Measurements from ENCODE around the gene TNPO2.
A peak's percentile ranks its signal among the peaks of the same experiment; 100 is the strongest.
"Not testable (repeated sequence)": the region's sequence is repeated elsewhere in the genome, so short reads cannot be mapped to it uniquely, and the experiment has no call there.

The TNPO2 gene

DNA sequence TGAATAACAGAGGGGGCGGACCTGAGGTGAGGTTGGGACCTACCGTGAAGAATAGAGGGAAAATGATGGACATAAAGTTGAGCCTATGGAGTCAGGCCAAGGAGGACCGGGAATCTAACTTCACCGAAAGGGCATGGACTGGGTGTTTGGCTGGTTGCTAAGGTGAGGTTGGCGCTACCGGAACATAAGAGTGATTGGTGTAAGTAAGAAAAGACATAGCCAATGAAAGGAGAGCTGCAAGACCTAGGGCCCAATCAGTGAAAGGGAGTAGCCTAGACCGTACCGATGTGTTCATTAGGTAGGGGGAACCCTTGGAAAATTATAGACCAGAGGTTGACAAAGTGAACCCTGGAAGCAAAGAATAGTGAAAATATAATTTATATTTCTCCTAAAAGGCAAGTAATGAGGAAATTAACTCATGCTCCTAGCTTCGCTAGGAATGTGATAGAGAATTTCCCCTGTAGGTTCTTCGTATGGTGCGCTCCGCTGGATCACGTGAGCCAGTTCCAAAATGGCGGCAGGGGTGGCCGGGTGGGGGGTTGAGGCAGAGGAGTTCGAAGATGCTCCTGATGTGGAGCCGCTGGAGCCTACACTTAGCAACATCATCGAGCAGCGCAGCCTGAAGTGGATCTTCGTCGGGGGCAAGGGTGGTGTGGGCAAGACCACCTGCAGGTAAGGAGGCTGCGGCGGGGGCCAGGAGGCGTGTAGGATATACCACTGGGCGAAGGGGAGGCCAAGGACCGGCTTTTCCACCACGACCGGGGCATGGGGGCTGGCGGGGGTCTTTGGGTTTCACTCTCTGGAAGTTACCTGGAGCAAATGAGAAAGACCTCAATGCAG, 13.5 kb upstream of the TNPO2 start, which contains the start of gene GET3:
TSS of gene GET3 (plus strand) at position 503 of the 840 bp plus-strand sequence. CDS start at position 512, 9 bp downstream.
- DNase-seq: peak; percentile 76

DNA sequence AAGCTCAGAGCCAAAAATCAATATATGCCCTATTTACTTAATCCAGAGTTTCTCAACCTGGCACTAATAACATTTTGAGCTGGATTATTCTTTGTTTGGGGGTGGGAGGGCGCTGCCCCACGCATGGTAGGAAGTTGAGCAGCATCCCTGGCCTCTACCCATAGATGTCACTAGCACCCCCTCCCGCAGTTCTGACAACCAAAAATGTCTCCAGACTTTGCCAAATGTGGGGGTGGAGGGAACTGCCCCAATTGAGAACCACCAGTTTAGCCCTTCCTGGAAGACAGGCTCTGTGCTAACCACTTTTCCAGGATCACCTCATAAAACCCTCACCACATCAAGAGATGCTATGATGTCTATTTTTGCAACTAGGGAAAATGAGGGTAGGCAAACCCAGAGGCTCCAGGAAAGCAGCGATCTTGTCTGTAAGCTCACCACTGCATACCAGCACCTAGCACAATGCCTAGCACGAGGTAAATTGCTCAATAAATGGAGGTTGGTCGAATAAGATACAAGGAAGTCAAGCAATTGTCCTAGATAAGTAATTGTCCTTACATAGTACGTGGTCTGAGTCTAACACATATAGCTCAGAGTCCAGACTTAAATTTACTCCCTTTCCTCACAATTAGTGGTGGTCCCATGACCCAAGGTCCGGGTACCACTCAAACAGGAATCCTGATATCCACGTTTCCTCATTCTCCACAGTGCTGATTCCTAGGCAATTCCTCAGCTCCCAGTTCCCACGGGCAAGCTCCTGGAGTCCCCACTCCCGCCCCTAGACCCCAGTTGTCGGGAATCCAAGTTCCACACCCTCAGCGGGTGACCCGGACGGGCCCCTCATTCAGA, 9.9 kb upstream of the TNPO2 start:
- DNase-seq: peak; percentile 56

DNA sequence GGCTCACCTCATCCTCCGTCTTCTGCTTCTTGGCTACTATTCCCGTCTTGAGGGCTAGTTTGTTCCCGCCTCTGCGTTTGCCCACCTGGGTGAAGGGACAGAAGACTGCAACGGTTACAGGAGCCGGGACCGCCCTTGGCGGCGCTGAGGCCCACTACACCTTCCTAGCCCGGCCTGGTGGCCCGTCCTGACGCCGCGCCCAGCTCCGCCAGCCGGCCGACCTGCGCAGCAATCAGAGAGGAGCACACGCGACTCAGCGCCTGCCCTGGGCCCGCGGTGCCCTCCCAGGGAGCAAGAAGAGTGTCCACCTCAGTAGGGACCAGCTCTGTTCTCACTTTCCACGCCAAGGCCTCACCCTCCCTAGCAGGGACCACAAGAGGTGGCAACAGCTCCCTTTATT, 7.6 kb upstream of the TNPO2 start:
- no peak for DNase-seq

DNA sequence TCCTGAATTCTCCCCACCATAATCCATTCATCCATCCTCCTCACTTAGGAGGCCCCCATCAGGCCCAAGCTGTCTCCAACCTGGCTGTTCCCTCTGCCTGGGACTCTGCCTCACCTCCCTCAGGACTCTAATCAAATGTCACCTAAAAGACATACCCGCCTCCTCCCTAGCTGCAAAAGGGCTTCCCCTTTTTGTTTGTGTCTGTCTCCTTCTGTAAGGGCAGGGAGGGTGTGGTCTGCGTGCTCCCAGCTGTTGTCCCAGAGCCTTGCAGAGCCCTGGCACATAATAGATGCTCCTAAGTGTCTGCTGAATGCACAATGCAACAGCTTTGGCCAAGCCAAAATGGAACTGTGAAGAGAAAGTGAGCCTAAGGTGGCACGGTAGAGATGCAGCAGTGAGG, 6.3 kb upstream of the TNPO2 start:
- DNase-seq: no peak

DNA sequence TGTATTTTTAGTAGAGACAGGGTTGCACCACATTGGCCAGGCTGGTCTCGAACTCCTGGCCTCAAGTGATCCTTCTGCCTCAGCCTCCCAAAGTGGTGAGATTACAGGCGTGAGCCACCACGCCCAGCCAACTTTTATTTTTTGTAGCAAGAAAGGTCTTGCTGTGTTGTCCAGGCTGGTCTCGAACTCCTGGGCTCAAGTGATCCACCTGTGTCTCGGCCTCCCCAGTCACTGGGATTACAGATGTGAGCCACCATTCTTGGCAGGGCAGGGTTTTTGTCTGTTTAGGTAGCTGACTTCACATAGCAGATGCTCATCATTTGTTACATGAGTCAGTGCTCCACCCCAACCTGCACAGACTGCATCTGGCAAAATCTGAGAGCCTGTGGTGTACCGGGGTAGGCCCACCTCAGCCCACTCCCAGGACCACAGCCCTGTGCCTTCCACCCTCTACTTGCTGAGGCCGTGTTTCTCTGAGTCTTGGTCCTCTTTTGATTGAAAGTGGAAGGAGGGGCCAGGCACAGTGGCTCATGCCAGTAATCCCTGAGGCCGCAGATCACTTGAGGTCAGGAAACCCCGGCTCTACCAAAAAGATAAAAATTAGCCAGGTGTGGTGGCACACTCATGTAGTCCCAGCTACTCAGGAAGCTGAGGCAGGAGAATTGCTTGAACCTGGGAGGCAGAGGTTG, 4.2 kb upstream of the TNPO2 start:
- DNase-seq: no peak

DNA sequence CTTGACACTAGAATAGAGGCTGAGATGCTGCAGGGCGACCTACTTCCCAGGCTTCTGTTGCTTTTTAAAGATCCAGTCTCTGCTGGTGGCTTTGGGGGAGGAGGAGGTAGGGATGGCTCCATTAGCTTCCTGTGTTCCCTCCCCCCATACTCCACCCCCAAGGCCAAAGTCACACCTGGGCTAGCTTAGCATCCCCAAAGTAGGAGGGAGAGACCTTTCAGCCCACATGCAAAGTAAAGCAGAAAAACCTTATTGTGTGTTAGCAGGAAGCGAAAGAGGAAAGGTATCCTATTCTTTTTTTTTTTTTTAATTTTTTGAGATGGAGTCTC, 3.2 kb upstream of the TNPO2 start:
- DNase-seq: no peak

DNA sequence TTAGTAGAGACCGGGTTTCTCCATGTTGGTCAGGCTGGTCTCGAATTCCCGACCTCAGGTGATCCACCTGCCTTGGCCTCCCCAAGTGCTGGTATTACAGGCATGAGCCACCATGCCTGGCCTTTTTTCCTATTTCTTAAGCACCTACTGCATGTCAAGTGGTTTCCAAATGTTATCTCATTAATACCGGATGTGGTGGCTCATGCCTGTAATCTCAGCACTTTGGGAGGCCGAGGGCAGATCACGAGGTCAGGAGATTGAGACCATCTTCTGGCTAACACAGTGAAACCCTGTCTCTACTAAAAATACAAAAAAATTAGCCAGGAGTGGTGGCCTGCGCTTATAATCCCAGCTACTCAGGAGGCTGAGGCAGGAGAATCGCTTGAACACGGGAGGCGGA, 1.9 kb upstream of the TNPO2 start:
- DNase-seq: not testable (repeated sequence)

DNA sequence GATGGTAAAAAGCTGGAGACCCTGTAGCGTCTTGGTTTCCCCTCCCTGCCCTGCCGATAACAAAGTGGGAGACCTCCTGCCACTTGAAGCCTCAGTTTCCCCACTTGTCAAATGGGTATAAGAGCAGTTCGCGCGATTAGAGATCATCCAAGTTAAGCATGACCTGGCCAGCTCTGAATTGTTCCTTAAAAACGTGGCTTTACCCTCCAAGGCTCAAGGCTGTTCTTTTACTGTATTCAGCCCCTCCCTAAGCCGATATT, 421 bp downstream of the TNPO2 start:
- no peak for DNase-seq

DNA sequence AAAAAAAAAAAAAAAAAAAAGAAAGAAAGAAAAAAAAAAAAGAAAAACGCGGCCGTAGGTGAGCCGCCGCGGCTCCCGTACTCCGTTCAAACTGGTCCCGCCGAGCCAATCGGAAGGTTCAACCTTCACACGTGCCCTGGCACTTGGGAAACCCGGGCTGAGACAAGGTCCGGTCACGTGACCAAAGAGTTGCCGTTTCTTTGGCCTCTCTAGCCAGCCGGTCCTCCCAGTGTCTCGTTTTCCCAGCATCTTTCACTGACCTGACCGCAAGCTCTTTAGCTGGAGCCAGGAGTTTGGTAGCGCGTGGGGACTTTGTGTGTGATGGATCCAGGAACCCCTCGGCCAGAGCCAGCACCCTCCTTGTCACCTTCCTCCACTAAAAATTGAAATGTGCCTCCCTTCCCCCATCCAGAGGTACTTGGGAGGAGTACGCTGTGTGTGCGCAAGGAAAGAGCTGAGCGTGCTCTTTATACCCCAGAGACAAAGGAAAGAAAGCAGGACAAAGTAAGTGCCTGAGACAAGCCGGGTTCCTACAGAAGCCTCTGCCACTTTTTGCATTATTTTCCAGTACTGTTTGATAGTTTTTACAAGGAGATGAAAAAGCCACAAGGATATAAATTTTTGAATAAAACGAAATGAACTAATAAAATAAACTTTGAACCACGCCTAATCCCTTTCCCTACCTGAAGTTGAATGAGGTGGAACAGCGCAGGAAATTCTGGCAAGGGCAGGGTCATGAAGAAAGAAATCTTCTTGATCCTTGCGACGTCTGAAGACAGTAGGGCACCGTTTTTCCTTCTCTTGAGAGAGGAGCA, 959 bp downstream of the TNPO2 start:
- peak; percentile 90 for DNase-seq

DNA sequence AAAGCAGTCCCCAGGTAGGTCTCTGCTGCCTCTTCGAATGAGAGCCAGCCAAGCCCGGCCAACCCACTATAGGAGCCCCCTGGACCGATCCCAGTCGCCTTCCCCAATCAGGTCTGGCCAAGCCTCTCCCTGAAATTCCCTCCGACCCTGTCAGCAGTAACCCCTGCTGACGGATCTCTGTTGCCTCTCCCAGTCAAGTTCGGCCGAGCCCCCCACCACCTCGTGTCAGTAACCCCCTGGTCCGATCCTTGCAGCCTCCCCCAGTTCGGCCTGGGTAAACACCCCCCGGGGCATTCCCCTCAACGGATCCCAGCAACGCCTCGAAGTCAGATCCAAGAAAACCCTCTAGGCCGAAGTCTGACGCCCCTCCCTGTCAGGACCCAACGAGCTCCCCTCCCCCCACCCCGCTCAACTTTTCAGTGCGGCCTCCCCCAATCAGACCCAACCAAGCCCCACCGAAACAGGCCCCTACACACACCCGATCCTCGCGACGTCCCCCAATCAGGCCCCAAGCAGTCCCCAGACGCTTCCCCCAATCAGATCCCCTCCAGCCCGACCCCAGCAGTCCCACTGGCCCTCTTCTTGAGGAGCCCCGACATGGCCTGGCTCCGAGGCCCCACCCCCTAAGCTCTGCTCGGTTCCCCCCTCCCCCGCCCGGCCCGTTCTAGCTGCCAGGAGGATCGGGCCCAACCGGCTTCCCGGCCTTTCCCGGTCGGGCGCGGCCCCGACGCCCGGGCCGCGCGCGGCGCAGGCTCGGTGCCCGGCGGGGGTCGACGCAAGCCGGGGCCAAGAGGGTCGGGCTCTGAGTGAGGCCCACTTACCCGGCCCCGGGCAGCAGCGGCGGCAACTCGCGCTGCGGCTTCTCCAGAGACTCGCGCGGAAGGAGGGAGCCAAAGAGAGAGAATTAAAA, 1.8 kb downstream of the TNPO2 start:
- peak; percentile 58 for DNase-seq

DNA sequence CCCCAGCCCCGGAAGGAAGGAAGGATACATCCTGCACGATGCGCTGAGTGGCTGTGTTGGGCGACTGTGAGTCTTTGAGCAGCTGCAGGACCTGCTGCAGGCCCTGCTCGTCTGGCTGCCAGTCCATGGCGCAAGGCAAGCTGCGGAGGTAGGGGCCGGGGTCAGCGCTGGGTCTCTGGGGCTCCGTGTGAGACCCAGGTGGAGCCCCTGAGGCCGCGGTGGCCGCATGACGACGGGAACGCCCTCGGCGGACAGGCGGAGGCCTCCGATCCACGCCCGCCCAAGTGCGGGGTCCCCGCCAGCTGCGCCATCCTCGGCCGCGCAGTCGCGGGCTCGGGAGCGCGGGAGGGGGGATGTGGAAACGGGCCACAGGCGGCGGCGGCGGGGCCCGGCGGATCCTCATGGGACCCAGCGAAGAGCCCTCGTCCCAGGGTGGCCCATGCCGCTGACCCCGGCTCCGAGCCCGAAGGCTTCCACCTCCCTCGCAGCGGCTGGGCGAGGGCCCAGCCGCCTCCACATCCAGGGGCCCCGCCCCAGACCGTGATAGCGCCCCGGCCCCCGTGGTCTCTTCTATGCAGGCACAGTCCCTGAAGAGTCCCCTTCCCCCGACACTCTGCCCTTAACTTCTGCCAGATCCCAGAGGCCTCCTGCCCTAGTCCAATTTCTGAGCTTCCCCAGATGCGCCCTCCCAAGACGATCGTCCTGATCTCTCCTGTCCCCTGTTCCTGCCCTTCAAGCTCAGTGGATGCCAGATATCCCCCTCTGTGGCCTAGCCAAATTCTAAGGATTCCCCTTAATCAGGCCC, 2.7 kb downstream of the TNPO2 start:
- no peak for DNase-seq

DNA sequence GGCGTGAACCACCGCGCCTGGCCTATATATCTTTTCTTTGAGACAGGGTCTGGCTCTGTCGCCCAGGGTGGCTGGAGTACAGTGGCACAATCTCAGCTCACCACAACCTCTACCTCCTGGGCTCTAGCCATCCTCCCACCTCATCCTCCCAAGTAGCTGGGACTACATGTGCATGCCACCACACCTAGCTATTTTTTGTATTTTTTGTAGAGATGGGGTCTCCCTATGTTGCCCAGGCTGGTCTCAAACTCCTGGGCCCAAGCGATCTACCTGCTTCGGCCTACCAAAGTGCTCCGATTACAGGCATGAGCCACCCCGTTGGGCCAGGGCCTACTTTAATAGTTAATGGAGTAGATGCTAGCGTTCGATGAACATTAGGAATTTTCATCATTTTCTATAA, 3.4 kb downstream of the TNPO2 start:
- DNase-seq: no peak

DNA sequence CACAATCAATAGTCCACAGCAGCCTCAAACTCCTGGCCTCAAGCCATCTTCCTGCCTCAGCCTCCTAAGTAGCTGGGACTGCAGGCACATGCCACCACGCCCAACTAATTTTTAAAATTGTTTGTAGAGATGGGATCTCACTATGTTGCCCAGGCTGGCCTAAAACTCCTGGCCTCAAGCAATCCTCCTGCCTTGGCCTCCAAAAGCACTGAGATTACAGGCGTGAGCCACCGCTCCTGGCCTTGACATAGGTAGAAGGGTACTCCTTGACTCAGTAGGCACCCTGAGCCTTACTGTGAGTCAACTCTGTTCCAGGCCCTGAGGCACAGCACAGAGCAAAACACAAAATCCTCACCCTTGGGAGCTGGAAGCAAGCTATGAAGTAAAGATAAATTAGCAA, 7.8 kb downstream of the TNPO2 start:
- no peak for DNase-seq

DNA sequence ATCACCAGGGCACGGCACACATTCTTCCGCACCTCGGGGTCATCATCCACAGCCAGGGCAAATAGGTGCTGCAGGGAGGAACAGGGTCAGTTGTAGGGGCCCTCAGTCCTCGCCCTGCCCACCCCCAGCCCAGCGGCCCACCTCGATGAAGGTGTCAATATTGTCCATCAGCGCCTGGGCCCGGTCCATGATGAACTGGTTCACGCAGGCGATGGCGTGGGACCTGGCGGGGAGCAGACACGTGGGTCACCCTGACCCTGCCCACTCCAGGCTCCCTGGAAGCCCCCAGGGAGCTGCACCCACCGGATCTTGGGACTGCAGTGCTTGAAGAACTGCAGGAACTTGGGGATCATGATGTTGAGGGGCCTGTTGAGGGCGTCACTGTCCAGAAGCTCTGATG, 8.6 kb downstream of the TNPO2 start:
- no peak for DNase-seq

DNA sequence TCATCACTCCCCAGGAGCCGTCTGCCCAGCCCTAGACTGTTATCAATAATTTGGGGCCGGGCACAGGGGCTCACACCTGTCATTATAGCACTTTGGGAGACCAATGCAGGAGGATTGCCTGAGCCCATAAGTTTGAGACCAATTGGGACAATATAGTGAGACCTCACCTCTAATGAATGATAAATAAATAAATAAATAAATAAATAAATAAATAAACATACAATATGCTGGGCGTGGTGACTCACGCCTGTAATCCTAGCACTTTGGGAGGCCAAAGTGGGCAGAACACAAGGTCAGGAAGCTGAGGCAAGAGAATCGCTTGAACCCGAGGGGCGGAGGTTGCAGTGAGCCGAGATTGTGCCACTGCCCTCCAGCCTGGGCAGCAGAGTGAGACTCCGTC, 10.4 kb downstream of the TNPO2 start:
- DNase-seq: not testable (repeated sequence)

DNA sequence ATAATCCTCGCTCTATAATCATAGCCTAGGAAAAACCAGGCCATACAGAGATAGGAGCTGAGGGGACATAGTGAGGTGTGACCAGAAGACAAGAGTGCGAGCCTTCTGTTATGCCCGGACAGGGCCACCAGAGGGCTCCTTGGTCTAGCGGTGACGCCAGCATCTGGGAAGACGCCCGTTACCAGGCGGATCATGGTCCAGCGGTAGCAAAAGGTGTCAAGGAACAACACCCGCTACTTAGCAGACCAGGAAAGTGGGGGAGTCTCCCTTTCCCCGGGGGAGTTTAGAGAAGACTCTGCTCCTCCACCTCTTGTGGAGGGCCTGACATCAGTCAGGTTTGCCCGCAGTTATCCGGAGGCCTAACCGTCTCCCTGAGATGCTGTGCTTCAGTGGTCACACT, 11.7 kb downstream of the TNPO2 start:
- DNase-seq: not testable (repeated sequence)

DNA sequence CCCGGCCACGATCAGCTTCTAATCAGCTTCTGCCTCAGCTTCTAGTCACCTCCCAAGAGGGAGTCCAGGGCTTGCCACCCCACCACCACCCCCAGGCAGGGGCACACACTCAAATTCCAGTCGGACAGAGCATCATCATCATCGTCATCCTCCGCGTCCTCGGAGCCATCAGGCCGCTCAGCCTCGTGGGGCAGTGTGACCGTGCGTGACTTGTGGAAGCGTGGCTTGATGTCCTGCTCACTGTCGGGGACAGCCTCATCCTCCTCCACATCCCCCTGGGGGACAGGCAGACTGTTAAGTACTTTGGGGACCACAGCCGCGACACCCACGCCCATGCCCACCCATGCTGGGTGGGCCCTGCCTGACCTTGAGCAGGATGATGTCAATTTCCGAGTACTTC, 12.5 kb downstream of the TNPO2 start:
- no peak for DNase-seq

DNA sequence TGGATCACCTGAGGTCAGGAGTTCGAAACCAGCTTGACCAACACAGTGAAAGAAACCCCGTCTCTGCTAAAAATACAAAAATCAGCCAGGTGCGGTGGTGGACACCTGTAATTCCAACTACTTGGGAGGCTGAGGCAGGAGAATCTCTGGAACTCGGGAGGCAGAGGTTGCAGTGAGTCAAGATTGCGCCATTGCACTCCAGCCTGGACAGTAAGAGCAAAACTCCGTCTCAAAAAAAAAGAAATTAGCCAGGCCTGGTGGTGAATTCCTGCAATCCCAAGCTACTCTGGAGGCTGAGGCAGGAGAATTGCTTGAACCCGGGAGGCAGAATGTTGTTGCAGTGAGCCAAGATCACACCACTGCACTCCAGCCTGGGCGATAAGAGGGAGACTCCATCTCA, 15.1 kb downstream of the TNPO2 start:
- no peak for DNase-seq

DNA sequence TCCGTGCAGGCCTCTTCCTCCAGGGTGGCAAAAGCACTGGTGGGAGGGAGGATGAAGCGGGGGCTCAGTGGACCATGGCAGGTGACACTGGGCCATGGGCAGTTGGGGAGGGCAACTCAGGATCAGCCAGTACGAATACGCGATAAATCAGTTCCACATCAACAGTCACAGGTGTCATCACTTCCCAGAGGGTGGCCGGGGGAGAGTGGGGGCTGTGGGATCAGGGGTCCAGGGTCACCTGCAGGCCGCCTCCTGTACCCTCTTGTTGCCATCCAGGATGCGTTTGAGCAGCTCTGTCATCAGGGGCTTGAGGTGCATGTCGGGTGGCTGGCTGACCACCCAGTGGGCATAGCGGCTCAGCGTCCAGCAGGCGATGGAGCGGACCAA, 17.4 kb downstream of the TNPO2 start:
- no peak for DNase-seq

DNA sequence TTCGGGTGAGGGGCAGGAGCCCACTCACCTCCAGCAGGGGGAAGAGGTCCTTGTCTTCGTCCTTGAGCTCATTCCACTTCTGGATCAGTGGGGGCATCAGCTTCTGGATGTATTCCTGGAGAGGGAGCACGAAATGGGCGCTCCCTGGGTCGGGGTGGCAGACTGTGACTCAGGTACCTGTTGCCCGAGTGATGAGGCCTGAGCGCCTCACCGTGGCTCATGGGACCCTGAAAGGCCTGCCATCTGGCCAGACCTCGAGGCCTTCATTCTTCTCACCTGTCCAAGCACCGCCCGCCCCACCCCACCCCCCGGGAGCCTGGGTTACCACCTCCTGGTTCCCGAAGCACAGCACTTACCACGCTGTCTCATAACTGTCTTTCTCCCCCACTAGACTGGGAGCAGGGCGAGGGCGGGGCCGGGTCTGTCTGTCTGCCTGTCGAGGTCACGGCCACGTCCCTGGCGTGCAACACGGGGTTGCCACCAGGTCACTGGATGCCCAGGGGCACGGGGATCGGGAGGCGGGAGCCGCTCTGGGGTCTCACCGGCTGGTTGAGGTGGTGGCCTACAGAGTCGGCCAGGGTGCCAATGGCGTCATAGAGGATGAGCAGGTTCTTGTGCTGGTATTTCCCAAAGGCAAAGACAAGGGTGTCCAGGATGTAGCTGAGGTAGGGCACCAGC, 17.9 kb downstream of the TNPO2 start:
- DNase-seq: no peak
